A673 (cell line): ENCODE data around the gene MOK. TPM values are rescaled to one million over a fixed set of nuclear protein-coding genes. Genes with fewer than 3 reads are reported as not detected.
"Not testable (repeated sequence)": the region's sequence is repeated elsewhere in the genome, so short reads cannot be mapped to it uniquely, and the experiment has no call there.

Experiments
- BruUV-seq: library from RNA; stranded (reverse); fragments of 400-500 nt; replicated peaks from 2 replicates; lab custom pipeline; 2021; lab: Mats Ljungman, UMichigan
- CTCF ChIA-PET: fragments of 300-600 bp; sonication (Branson Sonifier 250); formaldehyde crosslinking; loops from one replicate; lab custom pipeline; 2022; ENCODE audit warnings: antibody characterized with exemption; lab: Charles Lee
- POLR2A ChIA-PET: fragments of 300-600 bp; sonication (Branson Sonifier 250); formaldehyde crosslinking; loops from one replicate; lab custom pipeline; 2022; ENCODE audit warnings: antibody characterized with exemption; ENCODE audit not compliant: low non-redundant PET; lab: Charles Lee
- DNase-seq: peaks from one replicate; pipeline ENCODE4 v3.0.0-alpha.2; 2015; ENCODE audit warnings: low spot score
- H3K27ac ChIP-seq: fragments of 200-600 bp; sonication (generic); 2 replicates; pipeline ENCODE4 v1.5.1; 2016; ENCODE audit warnings: mixed run types, low read depth, mild to moderate bottlenecking, mixed read lengths, antibody characterized with exemption, low read length; ENCODE audit not compliant: poor library complexity, severe bottlenecking
- H3K27me3 ChIP-seq: fragments of 200-600 bp; sonication (generic); replicated peaks from 2 replicates; pipeline ENCODE4 v1.6.1; 2017; ENCODE audit warnings: mixed run types, low read depth, mild to moderate bottlenecking, mixed read lengths, antibody characterized with exemption, low read length; ENCODE audit not compliant: insufficient read depth, poor library complexity
- H3K36me3 ChIP-seq: fragments of 200-600 bp; sonication (generic); 2 replicates; pipeline ENCODE4 v1.6.1; 2016; ENCODE audit warnings: mixed run types, mild to moderate bottlenecking, mixed read lengths, antibody characterized with exemption, low read length; ENCODE audit not compliant: insufficient read depth, poor library complexity, severe bottlenecking
- H3K4me1 ChIP-seq: fragments of 200-600 bp; sonication (generic); 2 replicates; pipeline ENCODE4 v1.6.1; 2017; ENCODE audit warnings: mixed run types, mild to moderate bottlenecking, mixed read lengths, antibody characterized with exemption, low read length; ENCODE audit not compliant: insufficient read depth, poor library complexity, severe bottlenecking
- H3K4me3 ChIP-seq: fragments of 200-600 bp; sonication (generic); 2 replicates; pipeline ENCODE4 v1.5.1; 2016; ENCODE audit warnings: low read depth, mixed run types, mild to moderate bottlenecking, mixed read lengths, low read length; ENCODE audit not compliant: poor library complexity, severe bottlenecking
- H3K9me3 ChIP-seq: fragments of 200-600 bp; sonication (generic); 2 replicates; pipeline ENCODE4 v1.6.1; 2016; ENCODE audit warnings: mixed run types, low read depth, mild to moderate bottlenecking, mixed read lengths, antibody characterized with exemption, low read length; ENCODE audit not compliant: poor library complexity, severe bottlenecking
- EZH2 ChIP-seq: fragments of 200-600 bp; sonication (generic); IDR thresholded peaks from 2 replicates; pipeline ENCODE4 v1.6.1; 2017; ENCODE audit warnings: borderline replicate concordance, low read depth, mild to moderate bottlenecking, mixed read lengths, antibody characterized with exemption, low read length; ENCODE audit not compliant: poor library complexity, severe bottlenecking
- intact Hi-C: fragments of 100-400 bp; cut with micrococcal nuclease; formaldehyde crosslinking; loops from one replicate; pipeline ENCODE4 v1.10.0; 2022; ENCODE audit not compliant: unreplicated experiment
- total RNA-seq: library from RNA; stranded (reverse); gene quantifications from 2 replicates; pipeline ENCODE4 v1.2.3, GENCODE V29; 2021
- TF ChIP-seq, protein P1 (sequence below): fragments of 300-800, 200-600 bp; sonication (generic); conservative IDR thresholded peaks from 2 replicates; pipeline ENCODE4 v1.5.1; 2017; ENCODE audit warnings: low read depth, mild to moderate bottlenecking, antibody characterized with exemption, low read length, moderate library complexity, mixed read lengths

The MOK gene
- total RNA-seq, 1 experiment from 2014 or later = 27.4 TPM

DNA sequence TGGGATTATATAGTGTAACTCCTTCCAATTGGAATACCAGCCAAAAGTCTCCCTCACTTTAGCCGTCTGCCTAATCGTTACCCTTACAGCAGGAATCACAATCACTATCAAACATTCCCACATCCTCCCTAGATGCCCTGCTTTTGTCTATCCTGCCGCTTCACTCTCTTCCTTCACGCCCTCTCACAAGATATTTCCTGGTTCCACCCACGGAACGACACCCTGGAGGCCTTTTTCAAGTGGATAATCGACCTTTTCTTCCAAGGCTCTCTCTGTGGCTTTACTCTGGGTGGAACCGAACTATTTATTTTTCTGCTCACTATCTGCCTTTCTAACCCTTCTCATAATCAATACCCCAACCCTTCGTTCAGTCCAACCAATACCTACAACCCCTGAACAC, 58.9 kb downstream of the MOK start:
- H3K27me3 ChIP-seq = no peaks in the 10 kb centered on the region
- H3K4me3 ChIP-seq = no peak overlapping the region
- no peaks in the 10 kb centered on the region for H3K36me3 ChIP-seq
- no TSS peak for BruUV-seq
- DNase-seq = peak; percentile 24
- H3K4me1 ChIP-seq = no peaks in the 10 kb centered on the region
- TF ChIP-seq EZH2 = no peak
- TF ChIP-seq, protein P1, sequence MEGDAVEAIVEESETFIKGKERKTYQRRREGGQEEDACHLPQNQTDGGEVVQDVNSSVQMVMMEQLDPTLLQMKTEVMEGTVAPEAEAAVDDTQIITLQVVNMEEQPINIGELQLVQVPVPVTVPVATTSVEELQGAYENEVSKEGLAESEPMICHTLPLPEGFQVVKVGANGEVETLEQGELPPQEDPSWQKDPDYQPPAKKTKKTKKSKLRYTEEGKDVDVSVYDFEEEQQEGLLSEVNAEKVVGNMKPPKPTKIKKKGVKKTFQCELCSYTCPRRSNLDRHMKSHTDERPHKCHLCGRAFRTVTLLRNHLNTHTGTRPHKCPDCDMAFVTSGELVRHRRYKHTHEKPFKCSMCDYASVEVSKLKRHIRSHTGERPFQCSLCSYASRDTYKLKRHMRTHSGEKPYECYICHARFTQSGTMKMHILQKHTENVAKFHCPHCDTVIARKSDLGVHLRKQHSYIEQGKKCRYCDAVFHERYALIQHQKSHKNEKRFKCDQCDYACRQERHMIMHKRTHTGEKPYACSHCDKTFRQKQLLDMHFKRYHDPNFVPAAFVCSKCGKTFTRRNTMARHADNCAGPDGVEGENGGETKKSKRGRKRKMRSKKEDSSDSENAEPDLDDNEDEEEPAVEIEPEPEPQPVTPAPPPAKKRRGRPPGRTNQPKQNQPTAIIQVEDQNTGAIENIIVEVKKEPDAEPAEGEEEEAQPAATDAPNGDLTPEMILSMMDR = no peak
- ChIA-PET POLR2A (no interaction called here), CTCF (no interaction called here)
- H3K27ac ChIP-seq = no peak overlapping the region
- H3K9me3 ChIP-seq = no peaks in the 10 kb centered on the region
- intact Hi-C loops = no loop called here

GRCh38 chr14:102243795-102244194, 61.2 kb downstream of the MOK start:
- H3K9me3 ChIP-seq, POLR2A ChIA-PET, BruUV-seq, H3K4me1 ChIP-seq, H3K27me3 ChIP-seq, H3K36me3 ChIP-seq, CTCF ChIA-PET, H3K27ac ChIP-seq, DNase-seq, intact Hi-C loops, H3K4me3 ChIP-seq: not testable (repeated sequence)

DNA sequence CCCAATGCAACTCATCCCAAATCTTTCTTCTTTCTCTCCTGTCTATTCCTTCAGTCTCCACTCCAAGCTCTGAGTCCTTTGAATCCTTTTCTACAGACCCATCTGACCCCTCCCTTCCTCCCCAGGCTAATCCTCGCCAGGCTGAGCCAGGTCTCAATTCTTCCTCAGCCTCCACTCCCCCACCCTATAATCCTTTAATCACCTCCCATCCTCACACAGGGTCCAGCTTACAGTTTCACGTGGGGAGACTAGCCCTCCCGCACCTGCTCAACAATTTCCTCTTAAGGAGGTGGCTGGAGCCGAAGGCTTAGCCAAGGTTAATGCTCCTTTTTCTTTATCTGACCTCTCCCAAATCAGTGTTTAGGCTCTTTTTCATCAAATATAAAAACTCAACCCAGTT, 63.8 kb downstream of the MOK start:
- POLR2A ChIA-PET = no interaction called here
- intact Hi-C loops = no loop called here
- no peaks in the 10 kb centered on the region for H3K27me3 ChIP-seq
- H3K36me3 ChIP-seq = no peaks in the 10 kb centered on the region
- no peaks in the 10 kb centered on the region for H3K9me3 ChIP-seq
- CTCF ChIA-PET = no interaction called here
- no peak overlapping the region for H3K27ac ChIP-seq
- H3K4me3 ChIP-seq = no peak overlapping the region
- no peaks in the 10 kb centered on the region for H3K4me1 ChIP-seq
- no peak for DNase-seq
- BruUV-seq = no TSS peak
- TF ChIP-seq, protein P1 = no peak
- TF ChIP-seq EZH2 = no peak

DNA sequence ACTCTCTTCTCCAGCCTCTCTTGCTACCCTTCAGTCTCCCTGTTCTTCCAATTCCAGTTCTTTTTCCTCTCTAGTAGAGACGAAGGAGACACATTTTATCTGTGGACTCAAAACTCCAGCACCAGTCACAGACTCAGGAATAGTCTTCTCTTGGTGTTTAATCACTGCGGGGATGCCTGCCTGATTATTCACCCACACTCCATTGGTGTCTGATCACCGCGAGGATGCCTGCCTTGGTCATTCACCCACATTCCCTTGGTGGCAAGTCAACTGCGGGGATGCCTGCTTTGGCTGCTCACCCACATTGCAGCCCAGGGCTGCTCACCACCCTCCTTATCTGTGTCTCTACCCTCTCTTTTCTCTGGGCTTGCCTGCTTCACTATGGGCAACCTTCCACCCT, 64.5 kb downstream of the MOK start:
- H3K9me3 ChIP-seq, H3K4me3 ChIP-seq, POLR2A ChIA-PET, H3K27ac ChIP-seq, BruUV-seq, CTCF ChIA-PET, H3K27me3 ChIP-seq, DNase-seq, H3K36me3 ChIP-seq, H3K4me1 ChIP-seq, intact Hi-C loops: not testable (repeated sequence)
